ENCODE results near the gene CEP112.

- no peak for TF ChIP-seq CTCF (IDR thresholded peaks at IDR 0.05; ENCODE audit: low read depth, low read length, missing input control)
- no peak for TF ChIP-seq REST (IDR thresholded peaks at IDR 0.05)
- no peak for TF ChIP-seq RXRA (IDR thresholded peaks at IDR 0.05)
- TF ChIP-seq TAF1 (conservative IDR thresholded peaks at IDR 0.05) = no peak
- no peak for TF ChIP-seq YY1 (IDR thresholded peaks at IDR 0.05)
- no peak for TF ChIP-seq SP1 (IDR thresholded peaks at IDR 0.05)
- no peak for TF ChIP-seq ATF3 (IDR thresholded peaks at IDR 0.05)
- TF ChIP-seq RAD21 (IDR thresholded peaks at IDR 0.05) = no peak
- no peak for TF ChIP-seq GABPA (IDR thresholded peaks at IDR 0.05 in 1 of 2, conservative IDR thresholded peaks at IDR 0.05 in 1 of 2)
These were observed 324.9 kb downstream of the CEP112 start for GRCh38 chr17:65867014-65867413.

All from liver (tissue), 3 donors.